Smooth muscle cell (in vitro differentiated cells): Measurements from ENCODE around the gene PARD3. TPM values are rescaled to one million over a fixed set of nuclear protein-coding genes. Genes with fewer than 3 reads are reported as not detected.

Experiments used
- DNase-seq: peaks from one replicate; lab custom pipeline; 2025; ENCODE audit not compliant: unreplicated experiment; lab: John Stamatoyannopoulos, UW
- H2AFZ ChIP-seq: fragments of 200-600 bp; sonication (generic); 2 replicates; pipeline ENCODE4 v1.6.0; 2016; ENCODE audit warnings: antibody characterized with exemption, low read depth, mild to moderate bottlenecking
- H3F3A ChIP-seq: fragments of 200-600 bp; sonication (generic); 2 replicates; pipeline ENCODE4 v1.6.0; 2017; ENCODE audit warnings: antibody characterized with exemption, low read depth
- H3K27ac ChIP-seq: fragments of 200-600 bp; sonication (generic); 2 replicates; pipeline ENCODE4 v1.5.1; 2016; ENCODE audit warnings: low read depth, mild to moderate bottlenecking
- H3K27me3 ChIP-seq: fragments of 200-600 bp; sonication (generic); 2 replicates; pipeline ENCODE4 v1.6.1; 2016; ENCODE audit warnings: low read depth, mild to moderate bottlenecking
- H3K36me3 ChIP-seq: fragments of 200-600 bp; sonication (generic); 2 replicates; pipeline ENCODE4 v1.5.1; 2016; ENCODE audit warnings: low read depth
- H3K4me1 ChIP-seq: fragments of 200-600 bp; sonication (generic); 2 replicates; pipeline ENCODE4 v1.5.1; 2016; ENCODE audit warnings: low read depth
- H3K4me2 ChIP-seq: fragments of 200-600 bp; sonication (generic); 2 replicates; pipeline ENCODE4 v1.6.0; 2016; ENCODE audit warnings: mild to moderate bottlenecking
- H3K4me3 ChIP-seq: fragments of 200-600 bp; sonication (generic); 2 replicates; pipeline ENCODE4 v1.5.1; 2016; ENCODE audit warnings: mild to moderate bottlenecking
- H3K79me2 ChIP-seq: fragments of 200-600 bp; sonication (generic); 2 replicates; pipeline ENCODE4 v1.6.0; 2016; ENCODE audit warnings: low read depth, mild to moderate bottlenecking
- H3K9ac ChIP-seq: fragments of 200-600 bp; sonication (generic); 2 replicates; pipeline ENCODE4 v1.6.0; 2016; ENCODE audit warnings: low read depth
- H3K9me3 ChIP-seq: fragments of 200-600 bp; sonication (generic); replicated peaks from 2 replicates; pipeline ENCODE4 v1.5.1; 2016; ENCODE audit warnings: low read depth
- H4K20me1 ChIP-seq: fragments of 200-600 bp; sonication (generic); 2 replicates; pipeline ENCODE4 v1.6.0; 2016; ENCODE audit warnings: low read depth
- CTCF ChIP-seq: fragments of 200-600 bp; sonication (generic); IDR thresholded peaks from 2 replicates; pipeline ENCODE4 v1.5.1; 2017; ENCODE audit warnings: borderline replicate concordance, mild to moderate bottlenecking, antibody characterized with exemption; ENCODE audit not compliant: insufficient read depth, poor library complexity, severe bottlenecking
- WGBS: methylation state at CpG from one replicate; pipeline ENCODE4 v1.1.7; 2016; ENCODE audit warnings: low lambda C conversion rate; 5-methylcytosine and 5-hydroxymethylcytosine counted together
- polyA plus RNA-seq: library from polyadenylated mRNA; unstranded; fragments of >200 nt; fragmentation: Nextera tagmentation; extraction: Ambion mirVana; gene quantifications from 2 replicates; pipeline ENCODE4 v1.2.1, GENCODE V29; 2016
- small RNA-seq: library from RNA; depleted of rRNA; stranded (forward); fragments of <200 nt; gene quantifications from one replicate; pipeline ENCODE3, GENCODE V24; 2014
- total RNA-seq: library from RNA; depleted of rRNA; stranded (reverse); fragments of >200 nt; gene quantifications from 2 replicates; pipeline ENCODE4 v1.2.3, GENCODE V29; 2014

Gene PARD3
- total and polyA plus RNA-seq, 2 experiments from 2014 or later, result 17.5 to 26.0 TPM

DNA sequence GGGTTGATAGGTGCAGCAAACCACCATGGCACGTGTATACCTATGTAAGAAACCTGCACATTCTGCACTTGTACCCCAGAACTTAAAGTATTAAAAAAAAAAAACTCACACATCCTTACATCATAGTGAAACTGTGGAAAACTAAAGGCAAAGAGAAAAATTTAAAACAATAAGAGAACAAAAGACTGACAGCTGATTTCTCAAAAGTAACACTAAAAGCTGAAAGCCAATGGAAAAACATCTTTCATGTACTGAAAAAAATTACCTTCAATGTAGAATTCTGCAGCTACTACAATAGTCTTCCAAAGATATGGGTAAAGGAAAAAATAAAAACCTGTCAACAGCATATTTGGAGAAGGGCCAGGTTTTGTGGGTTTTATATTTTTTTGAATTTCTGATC is 751.5 kb downstream of the PARD3 start:
- Histone ChIP-seq H3K79me2 (no peaks in the 10 kb centered on the region), H3K9ac (no peak overlapping the region), H3K4me3 (no peak overlapping the region), H3K36me3 (no peaks in the 10 kb centered on the region), H3F3A (peaks cover 3% of the 10 kb centered on the region), H2AFZ (no peak overlapping the region), H4K20me1 (no peaks in the 10 kb centered on the region), H3K4me2 (no peak overlapping the region), H3K27ac (no peak overlapping the region), H3K4me1 (no peaks in the 10 kb centered on the region), H3K9me3 (peaks cover 29% of the 10 kb centered on the region), H3K27me3 (no peaks in the 10 kb centered on the region)
- TF ChIP-seq CTCF, result no peak
- no peak for DNase-seq
- WGBS, result 86% methylated on average over 1 of the region's 1 CpG

DNA sequence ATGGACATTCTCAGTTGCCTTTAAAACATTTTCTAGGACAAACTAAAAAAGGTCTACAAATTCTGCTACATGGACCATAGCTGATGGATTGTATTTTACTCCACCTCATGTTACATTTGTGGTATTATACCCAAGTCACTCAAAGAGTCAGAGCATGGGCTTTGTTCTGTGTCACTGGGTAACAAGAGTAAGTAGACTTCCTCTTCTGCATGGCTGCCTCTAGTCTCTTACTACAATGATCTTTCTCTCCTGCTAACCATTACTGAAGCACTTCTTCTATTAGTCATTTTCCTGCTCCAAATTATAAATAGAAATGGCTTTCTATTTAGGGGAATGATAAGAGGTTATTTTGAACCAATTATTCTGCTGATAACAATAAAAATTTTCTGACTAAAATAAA is 753.3 kb downstream of the PARD3 start:
- Histone ChIP-seq H3K27ac (no peak overlapping the region), H3K9ac (no peak overlapping the region), H4K20me1 (no peaks in the 10 kb centered on the region), H3K36me3 (no peaks in the 10 kb centered on the region), H3K79me2 (no peaks in the 10 kb centered on the region), H3F3A (peaks cover 9% of the 10 kb centered on the region), H3K9me3 (peaks cover 29% of the 10 kb centered on the region), H3K4me2 (no peak overlapping the region), H3K4me1 (no peaks in the 10 kb centered on the region), H3K4me3 (no peak overlapping the region), H3K27me3 (no peaks in the 10 kb centered on the region), H2AFZ (no peak overlapping the region)
- DNase-seq, result no peak
- TF ChIP-seq CTCF, result no peak

Small RNA genes lying within 50 kb of the gene (small RNA-seq; reads per million reads assigned to genes)
- gene ELOBP4 (0.08 reads per million), gene RF00019 (not detected), gene RPL37P18 (0.39 reads per million, percentile 12 among the genes with 10 or more reads in this experiment)
